Endothelial cell of umbilical vein (primary cell): ENCODE measurements around the gene TMEM54. TPM values are rescaled to one million over a fixed set of nuclear protein-coding genes. Genes with fewer than 3 reads are reported as not detected.

Experiments used
- BruUV-seq: library from RNA; stranded (reverse); fragments of 400-500 nt; replicated peaks from 2 replicates; lab custom pipeline; 2021; lab: Mats Ljungman, UMichigan
- CTCF ChIA-PET: fragments of 300-600, 350-600 bp; sonication (Branson Sonifier 250); formaldehyde crosslinking; loops from one replicate; lab custom pipeline; 2021; ENCODE audit warnings: antibody characterized with exemption, inconsistent platforms; lab: Charles Lee
- POLR2A ChIA-PET: fragments of 300-600, 350-600 bp; sonication (Branson Sonifier 250); formaldehyde crosslinking; loops from one replicate; lab custom pipeline; 2021; ENCODE audit warnings: antibody characterized with exemption, inconsistent platforms; lab: Charles Lee
- DNase-seq: peaks from one replicate; pipeline ENCODE4 v3.0.0-alpha.2; 2011; ENCODE audit warnings: low read depth, low spot score
- FAIRE-seq: peaks from 2 replicates; lab custom pipeline; 2011; peaks lifted over from hg19 to GRCh38; lab: Jason Lieb, UNC
- H2AFZ ChIP-seq: 2 replicates; pipeline ENCODE4 v1.6.0; 2012; ENCODE audit warnings: low read depth, low read length, control low read depth, inconsistent platforms
- H3K27ac ChIP-seq: 2 replicates; pipeline ENCODE4 v1.5.1; 2011; ENCODE audit warnings: low read depth, mild to moderate bottlenecking, control low read depth, low read length, moderate library complexity; ENCODE audit not compliant: insufficient read depth
- H3K27me3 ChIP-seq, 2 experiments: 2 replicates each; pipeline versions ENCODE4 v1.6.0 to v1.6.1; 2011; ENCODE audit warnings: low read length in 2 of 2, mixed read lengths in 1 of 2; ENCODE audit not compliant: control insufficient read depth in 2 of 2, insufficient read depth in 2 of 2
- H3K36me3 ChIP-seq, 2 experiments: 2 replicates in 1 of 2; 3 replicates in 1 of 2; pipeline ENCODE4 v1.5.1; 2011; ENCODE audit warnings: low read length in 2 of 2, mild to moderate bottlenecking in 1 of 2, moderate library complexity in 1 of 2; ENCODE audit not compliant: control insufficient read depth in 2 of 2, insufficient read depth in 2 of 2; ENCODE audit errors: extremely low read depth in 1 of 2
- H3K4me1 ChIP-seq: 3 replicates; pipeline ENCODE4 v1.5.1; 2011; ENCODE audit warnings: mild to moderate bottlenecking, low read length; ENCODE audit not compliant: control insufficient read depth, insufficient read depth; ENCODE audit errors: extremely low read depth
- H3K4me2 ChIP-seq: 2 replicates; pipeline ENCODE4 v1.6.1; 2011; ENCODE audit warnings: low read length, control low read depth, mixed read lengths; ENCODE audit not compliant: insufficient read depth
- H3K4me3 ChIP-seq, 3 experiments: fragments of 200-600 bp in 1 of 3; sonication (generic), shearing (Covaris generic) in 1 of 3; replicated peaks in 1 of 3; 2 replicates each; pipeline ENCODE4 v1.5.1; 2011 to 2016; ENCODE audit warnings: control low read depth in 3 of 3, low read length in 3 of 3, mild to moderate bottlenecking in 2 of 3, inconsistent platforms in 1 of 3, low read depth in 1 of 3, moderate library complexity in 1 of 3; ENCODE audit not compliant: insufficient read depth in 1 of 3
- H3K79me2 ChIP-seq: 2 replicates; pipeline ENCODE4 v1.6.0; 2012; ENCODE audit warnings: low read length, inconsistent platforms; ENCODE audit not compliant: control insufficient read depth, insufficient read depth
- H3K9ac ChIP-seq: replicated peaks from 2 replicates; pipeline ENCODE3; 2011; ENCODE audit warnings: low read length, control low read depth; ENCODE audit not compliant: insufficient read depth; ENCODE audit errors: extremely low read depth
- H3K9me1 ChIP-seq: replicated peaks from 3 replicates; pipeline ENCODE4 v1.6.0; 2011; ENCODE audit warnings: mild to moderate bottlenecking, low read length; ENCODE audit not compliant: control insufficient read depth, insufficient read depth; ENCODE audit errors: extremely low read depth
- H3K9me3 ChIP-seq: replicated peaks from 2 replicates; pipeline ENCODE4 v1.5.1; 2012; ENCODE audit warnings: low read length, inconsistent platforms; ENCODE audit not compliant: control insufficient read depth, insufficient read depth
- H4K20me1 ChIP-seq: replicated peaks from 2 replicates; pipeline ENCODE3; 2011; ENCODE audit warnings: mild to moderate bottlenecking, low read length; ENCODE audit not compliant: control insufficient read depth, insufficient read depth; ENCODE audit errors: extremely low read depth
- EZH2 ChIP-seq: IDR thresholded peaks from 2 replicates; pipeline ENCODE4 v1.6.1; 2012; ENCODE audit warnings: borderline replicate concordance, low read depth, mild to moderate bottlenecking, moderate library complexity, low read length, inconsistent platforms; ENCODE audit not compliant: severe bottlenecking
- FOS ChIP-seq: IDR thresholded peaks from 2 replicates; pipeline ENCODE4 v1.6.1; 2011; ENCODE audit warnings: mild to moderate bottlenecking, low read length, moderate library complexity, borderline replicate concordance; ENCODE audit not compliant: insufficient read depth
- GATA2 ChIP-seq: IDR thresholded peaks from 2 replicates; pipeline ENCODE4 v1.7.0; 2011; ENCODE audit warnings: low read depth, mild to moderate bottlenecking, moderate library complexity, mixed read lengths, low read length; ENCODE audit not compliant: insufficient read length, insufficient read depth
- JUN ChIP-seq: IDR thresholded peaks from 2 replicates; pipeline ENCODE4 v1.6.1; 2011; ENCODE audit warnings: borderline replicate concordance, low read depth; ENCODE audit not compliant: insufficient read length, insufficient read depth
- MYC ChIP-seq: IDR thresholded peaks from one replicate; pipeline ENCODE4 v1.6.1; 2011; ENCODE audit warnings: mild to moderate bottlenecking, low read depth, low read length
- POLR2A ChIP-seq: IDR thresholded peaks from 2 replicates; pipeline ENCODE4 v1.6.1; 2012; ENCODE audit warnings: low read depth, mild to moderate bottlenecking, control low read depth, low read length
- POLR2AphosphoS5 ChIP-seq: IDR thresholded peaks from 2 replicates; pipeline ENCODE4 v1.6.1; 2012; ENCODE audit warnings: low read depth, mild to moderate bottlenecking, control low read depth, low read length, moderate library complexity; ENCODE audit not compliant: insufficient read depth
- dilution Hi-C: fragments of 300-500 bp; cut with MboI; formaldehyde crosslinking; loops from one replicate; pipeline ENCODE4 v1.15.0; 2019; ENCODE audit warnings: low sequenced_read_pairs; ENCODE audit not compliant: extremely low pct_ligation_motif_present
- intact Hi-C: fragments of 100-400 bp; cut with micrococcal nuclease; formaldehyde crosslinking; loops from one replicate; pipeline ENCODE4 v1.10.0; 2022
- polyA plus RNA-seq, 4 experiments: library from polyadenylated mRNA; depleted of rRNA in 3 of 4; stranded (reverse) in 3 of 4; unstranded in 1 of 4; fragments of >200 nt; gene quantifications; 2 replicates each; pipeline versions ENCODE4 v1.2.1 to v1.2.3, GENCODE V29; 2011 to 2012; ENCODE audit warnings: missing spikeins in 1 of 4
- total RNA-seq: library from RNA; stranded (reverse); gene quantifications from 2 replicates; pipeline ENCODE4 v1.2.3, GENCODE V29; 2021
- TF ChIP-seq, protein P1 (sequence below), 2 donors: IDR thresholded peaks; 1 replicate in 1 of 2; 2 replicates in 1 of 2; pipeline ENCODE4 v1.5.1; 2011; ENCODE audit warnings: low read length in 2 of 2, mild to moderate bottlenecking in 2 of 2, moderate library complexity in 2 of 2, control low read depth in 1 of 2, inconsistent platforms in 1 of 2, low read depth in 1 of 2; ENCODE audit not compliant: insufficient read depth in 1 of 2; ENCODE audit errors: extremely low read depth in 1 of 2
- TF ChIP-seq, protein P2 (sequence below): IDR thresholded peaks from 2 replicates; pipeline ENCODE4 v1.6.1; 2011; ENCODE audit not compliant: insufficient read depth, insufficient read length

TMEM54 gene
- total and polyA plus RNA-seq, 2 donors (not counting 3 experiments of a cell fraction or from before 2014, with no cell fraction given), result 23.6 to 77.2 TPM

DNA sequence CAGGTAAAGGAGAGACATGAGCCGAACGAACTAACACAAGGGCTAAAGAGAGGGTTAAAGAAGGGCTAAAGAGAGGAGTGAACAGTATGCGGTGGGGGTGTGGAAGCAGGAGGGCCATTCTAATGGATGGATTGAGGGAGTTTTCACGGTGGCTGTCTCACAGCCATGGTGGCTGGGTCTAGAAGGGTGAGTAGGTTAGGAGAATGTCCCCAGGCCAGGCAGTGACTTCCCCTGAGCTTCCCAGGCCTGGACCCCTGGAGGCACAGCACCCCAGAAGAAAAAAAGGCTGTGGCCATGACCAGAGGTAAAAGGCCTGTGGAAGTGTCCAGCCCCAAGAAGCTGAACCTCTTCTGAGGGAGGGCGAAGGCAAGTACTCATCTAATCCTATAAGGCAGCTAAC is 34.0 kb downstream of the TMEM54 start:
- H3K4me1 ChIP-seq, result no peaks in the 10 kb centered on the region
- H3K79me2 ChIP-seq, result no peaks in the 10 kb centered on the region
- no peak overlapping the region for H3K9ac ChIP-seq
- ChIA-PET POLR2A (no interaction called here), CTCF (interaction anchor here (0.6 to 0.8 kb wide), 2 partner anchors 8 to 158 kb away, joined by 3 to 4 read pairs; no protein-coding TSS in a partner anchor)
- no TSS peak for BruUV-seq
- H3K27me3 ChIP-seq, result peaks cover 13 to 14% of the 10 kb centered on the region in 2 experiments
- no peaks in the 10 kb centered on the region for H3K36me3 ChIP-seq
- H3K4me2 ChIP-seq, result no peak overlapping the region
- dilution Hi-C loops, result no loop called here
- FAIRE-seq, result no peak
- H3K9me3 ChIP-seq, result no peaks in the 10 kb centered on the region
- H3K4me3 ChIP-seq, result no peak overlapping the region
- no peaks in the 10 kb centered on the region for H3K9me1 ChIP-seq
- TF ChIP-seq, protein P1, sequence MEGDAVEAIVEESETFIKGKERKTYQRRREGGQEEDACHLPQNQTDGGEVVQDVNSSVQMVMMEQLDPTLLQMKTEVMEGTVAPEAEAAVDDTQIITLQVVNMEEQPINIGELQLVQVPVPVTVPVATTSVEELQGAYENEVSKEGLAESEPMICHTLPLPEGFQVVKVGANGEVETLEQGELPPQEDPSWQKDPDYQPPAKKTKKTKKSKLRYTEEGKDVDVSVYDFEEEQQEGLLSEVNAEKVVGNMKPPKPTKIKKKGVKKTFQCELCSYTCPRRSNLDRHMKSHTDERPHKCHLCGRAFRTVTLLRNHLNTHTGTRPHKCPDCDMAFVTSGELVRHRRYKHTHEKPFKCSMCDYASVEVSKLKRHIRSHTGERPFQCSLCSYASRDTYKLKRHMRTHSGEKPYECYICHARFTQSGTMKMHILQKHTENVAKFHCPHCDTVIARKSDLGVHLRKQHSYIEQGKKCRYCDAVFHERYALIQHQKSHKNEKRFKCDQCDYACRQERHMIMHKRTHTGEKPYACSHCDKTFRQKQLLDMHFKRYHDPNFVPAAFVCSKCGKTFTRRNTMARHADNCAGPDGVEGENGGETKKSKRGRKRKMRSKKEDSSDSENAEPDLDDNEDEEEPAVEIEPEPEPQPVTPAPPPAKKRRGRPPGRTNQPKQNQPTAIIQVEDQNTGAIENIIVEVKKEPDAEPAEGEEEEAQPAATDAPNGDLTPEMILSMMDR (IDR thresholded peaks at IDR 0.05; ENCODE audit: extremely low read depth in 1 of 2, insufficient read depth in 1 of 2, low read depth in 1 of 2, low read length in 2 of 2), result no peak
- TF ChIP-seq GATA2 (no peak), POLR2AphosphoS5 (no peak), POLR2A (no peak), JUN (no peak), FOS (no peak), EZH2 (no peak), MYC (no peak)
- TF ChIP-seq, protein P2, sequence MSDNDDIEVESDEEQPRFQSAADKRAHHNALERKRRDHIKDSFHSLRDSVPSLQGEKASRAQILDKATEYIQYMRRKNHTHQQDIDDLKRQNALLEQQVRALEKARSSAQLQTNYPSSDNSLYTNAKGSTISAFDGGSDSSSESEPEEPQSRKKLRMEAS, result no peak
- DNase-seq, result no peak
- no peak overlapping the region for H2AFZ ChIP-seq
- intact Hi-C loops, result no loop called here
- no peaks in the 10 kb centered on the region for H4K20me1 ChIP-seq
- H3K27ac ChIP-seq, result no peak overlapping the region
